NCI-H460 (cell line): Measurements from ENCODE around the gene RSPO3. TPM values are rescaled to one million over a fixed set of nuclear protein-coding genes. Genes with fewer than 3 reads are reported as not detected.
A peak's percentile ranks its signal among the peaks of the same experiment; 100 is the strongest.

Source experiments
- DNase-seq: peaks from one replicate; pipeline ENCODE4 v3.0.0-alpha.2; 2016; ENCODE audit warnings: low read depth; ENCODE audit errors: extremely low read depth
- total RNA-seq: library from RNA; depleted of rRNA; stranded (reverse); fragments of >200 nt; shearing (Covaris generic); gene quantifications from 2 replicates; pipeline ENCODE4 v1.2.3, GENCODE V29; 2014

Gene RSPO3
- total RNA-seq, 1 experiment from 2014 or later, result 10.7 TPM

- DNase-seq, result no peak
Measured at GRCh38 chr6:127110712-127111111, 7.8 kb upstream of the RSPO3 start.

GRCh38 chr6:127111526-127111925 is 6.9 kb upstream of the RSPO3 start:
- no peak for DNase-seq

GRCh38 chr6:127114214-127114760 is 4.2 kb upstream of the RSPO3 start:
- no peak for DNase-seq

GRCh38 chr6:127115084-127115655 is 3.3 kb upstream of the RSPO3 start:
- DNase-seq, result no peak

- no peak for DNase-seq
Measured at GRCh38 chr6:127115746-127116145, 2.7 kb upstream of the RSPO3 start.

GRCh38 chr6:127117979-127118297 is 533 bp upstream of the RSPO3 start:
- DNase-seq, result no peak

GRCh38 chr6:127119102-127120022 is 891 bp downstream of the RSPO3 start:
- DNase-seq, result no peak

GRCh38 chr6:127120023-127120786 is 1.7 kb downstream of the RSPO3 start:
- no peak for DNase-seq

GRCh38 chr6:127120787-127121636 is 2.5 kb downstream of the RSPO3 start:
- peak; percentile 78 for DNase-seq

GRCh38 chr6:127121637-127121960 is 3.1 kb downstream of the RSPO3 start:
- no peak for DNase-seq

- no peak for DNase-seq
Measured at GRCh38 chr6:127124172-127124571, 5.7 kb downstream of the RSPO3 start.

- DNase-seq, result no peak
Measured at GRCh38 chr6:127124680-127125079, 6.2 kb downstream of the RSPO3 start.

GRCh38 chr6:127128066-127128465 is 9.6 kb downstream of the RSPO3 start:
- DNase-seq, result no peak

- DNase-seq, result no peak
Measured at GRCh38 chr6:127129251-127129650, 10.8 kb downstream of the RSPO3 start.

- DNase-seq, result no peak
Measured at GRCh38 chr6:127131275-127131674, 12.8 kb downstream of the RSPO3 start.

- DNase-seq, result no peak
Measured at GRCh38 chr6:127131772-127132376, 13.4 kb downstream of the RSPO3 start.

GRCh38 chr6:127134136-127134535 is 15.7 kb downstream of the RSPO3 start:
- DNase-seq, result no peak

GRCh38 chr6:127136786-127137185 is 18.3 kb downstream of the RSPO3 start:
- DNase-seq, result no peak

GRCh38 chr6:127146932-127147331 is 28.5 kb downstream of the RSPO3 start:
- DNase-seq, result peak; percentile 41

GRCh38 chr6:127147534-127147933 is 29.1 kb downstream of the RSPO3 start:
- DNase-seq, result no peak
